Chondrocyte (in vitro differentiated cells): ENCODE results near the gene KRT13. TPM values are rescaled to one million over a fixed set of nuclear protein-coding genes. Genes with fewer than 3 reads are reported as not detected.

Experiments
- DNase-seq: peaks from one replicate; pipeline ENCODE4 v3.0.0; 2021; ENCODE audit warnings: mixed read lengths, low spot score
- H3K27ac Mint-ChIP-seq: one replicate; pipeline ENCODE4 v1.8.0; 2021; ENCODE audit warnings: mild to moderate bottlenecking, moderate library complexity, mixed read lengths; ENCODE audit not compliant: unreplicated experiment
- H3K27me3 Mint-ChIP-seq: 2 replicates; pipeline ENCODE4 v1.8.0; 2021; ENCODE audit warnings: low read depth, mixed read lengths
- H3K36me3 Mint-ChIP-seq: 2 replicates; pipeline ENCODE4 v1.8.0; 2021; ENCODE audit warnings: low read depth, mixed read lengths
- H3K4me1 Mint-ChIP-seq: 2 replicates; pipeline ENCODE4 v1.8.0; 2021; ENCODE audit warnings: low read depth, mild to moderate bottlenecking, mixed read lengths
- H3K4me3 Mint-ChIP-seq: one replicate; pipeline ENCODE4 v1.8.0; 2021; ENCODE audit warnings: mild to moderate bottlenecking, moderate library complexity, mixed read lengths; ENCODE audit not compliant: unreplicated experiment
- H3K9me3 Mint-ChIP-seq: 2 replicates; pipeline ENCODE4 v1.8.0; 2021; ENCODE audit warnings: low read depth, mixed read lengths
- CTCF ChIP-seq: fragments of 200-600 bp; sonication (generic); IDR thresholded peaks from 2 replicates; pipeline ENCODE4 v1.5.0; 2021; ENCODE audit warnings: antibody characterized with exemption, mild to moderate bottlenecking, moderate library complexity
- total RNA-seq: library from RNA; stranded (reverse); gene quantifications from 3 replicates; pipeline ENCODE4 v1.2.1, GENCODE V29; 2021

The KRT13 gene
- total RNA-seq, 1 donor from 2014 or later = not detected

- no peak within 1 kb of the TSS for H3K27ac Mint-ChIP-seq
Measured at GRCh38 chr17:41489531-41489930, 15.9 kb downstream of the KRT13 start, which contains the start of gene KRT36. KRT36 (minus strand) TSS chr17:41489910; CDS start chr17:41489864, 46 bp downstream.

GRCh38 chr17:41486809-41487530 lies 18.4 kb downstream of the KRT13 start:
- Mint-ChIP-seq H3K27me3 (peaks cover 10% of the 10 kb centered on the region), H3K4me1 (no peaks in the 10 kb centered on the region), H3K27ac (no peak overlapping the region), H3K4me3 (no peak overlapping the region), H3K36me3 (no peaks in the 10 kb centered on the region), H3K9me3 (no peaks in the 10 kb centered on the region)
- peak; percentile 52 for TF ChIP-seq CTCF
- DNase-seq = peak; percentile 64

More at GRCh38 chr17:41489531-41489930, 15.9 kb downstream of the KRT13 start, which contains the start of gene KRT36:
- Mint-ChIP-seq H3K27me3 (peaks cover 3% of the 10 kb centered on the region), H3K4me3 (no peak within 1 kb of the TSS), H3K36me3 (no peaks in the 10 kb centered on the region), H3K9me3 (no peaks in the 10 kb centered on the region), H3K4me1 (peaks cover 16% of the 10 kb centered on the region)
- TF ChIP-seq CTCF = no peak
- peak; percentile 77 for DNase-seq

- H3K36me3 Mint-ChIP-seq = no peaks in the 10 kb centered on the region
- no peaks in the 10 kb centered on the region for H3K4me1 Mint-ChIP-seq
- DNase-seq = no peak
- TF ChIP-seq CTCF = no peak
- no peaks in the 10 kb centered on the region for H3K9me3 Mint-ChIP-seq
- H3K4me3 Mint-ChIP-seq = no peak overlapping the region
- peaks cover 10% of the 10 kb centered on the region for H3K27me3 Mint-ChIP-seq
- H3K27ac Mint-ChIP-seq = no peak overlapping the region
Measured at GRCh38 chr17:41486316-41486715, 19.1 kb downstream of the KRT13 start.

- no peak overlapping the region for H3K27ac Mint-ChIP-seq
- H3K36me3 Mint-ChIP-seq = no peaks in the 10 kb centered on the region
- TF ChIP-seq CTCF = no peak
- no peak overlapping the region for H3K4me3 Mint-ChIP-seq
- H3K9me3 Mint-ChIP-seq = no peaks in the 10 kb centered on the region
- H3K4me1 Mint-ChIP-seq = no peaks in the 10 kb centered on the region
- DNase-seq = peak; percentile 33
- H3K27me3 Mint-ChIP-seq = peaks cover 13% of the 10 kb centered on the region
Measured at GRCh38 chr17:41484920-41485904, 20.2 kb downstream of the KRT13 start.
